Peyer's patch (tissue), 4 donors: Measurements from ENCODE around the gene RASAL2.

Experiments used
- POLR2A ChIP-seq, 2 donors: fragments of 450-650 bp; IDR thresholded peaks; one replicate each; pipeline ENCODE4 v1.5.1; 2017; ENCODE audit warnings: antibody characterized with exemption in 2 of 2, mild to moderate bottlenecking in 2 of 2, moderate library complexity in 2 of 2
- TF ChIP-seq, protein P1 (sequence below), 6 experiments: fragments of 450-650 bp in 4 of 6; fragments of 200-600 bp in 2 of 6; sonication (generic) in 1 of 6; IDR thresholded peaks; one replicate each; pipeline ENCODE4 v1.5.1; 2017 to 2019; ENCODE audit warnings: antibody characterized with exemption in 6 of 6, mild to moderate bottlenecking in 3 of 6, moderate library complexity in 1 of 6

DNA sequence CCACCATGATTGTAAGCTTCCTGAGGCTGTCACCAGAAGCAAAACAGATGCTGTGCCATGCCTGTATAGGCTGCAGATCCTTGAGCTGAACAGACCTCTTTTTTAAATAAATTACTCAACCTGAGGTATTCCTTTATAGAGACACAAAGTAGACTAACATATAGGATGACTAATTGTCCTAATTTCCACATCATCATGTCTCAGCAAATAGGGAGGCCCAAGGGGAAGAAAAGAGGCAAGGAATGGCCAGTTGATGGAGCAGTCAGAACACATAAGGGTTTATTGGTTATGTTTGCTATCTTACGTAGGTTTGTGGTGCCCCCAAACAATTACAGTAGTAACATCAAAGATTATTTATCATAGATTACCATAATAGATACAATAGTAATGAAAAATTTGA lies 126.2 kb downstream of the RASAL2 start:
- no peak for TF ChIP-seq POLR2A (IDR thresholded peaks at IDR 0.05)
- TF ChIP-seq, protein P1, sequence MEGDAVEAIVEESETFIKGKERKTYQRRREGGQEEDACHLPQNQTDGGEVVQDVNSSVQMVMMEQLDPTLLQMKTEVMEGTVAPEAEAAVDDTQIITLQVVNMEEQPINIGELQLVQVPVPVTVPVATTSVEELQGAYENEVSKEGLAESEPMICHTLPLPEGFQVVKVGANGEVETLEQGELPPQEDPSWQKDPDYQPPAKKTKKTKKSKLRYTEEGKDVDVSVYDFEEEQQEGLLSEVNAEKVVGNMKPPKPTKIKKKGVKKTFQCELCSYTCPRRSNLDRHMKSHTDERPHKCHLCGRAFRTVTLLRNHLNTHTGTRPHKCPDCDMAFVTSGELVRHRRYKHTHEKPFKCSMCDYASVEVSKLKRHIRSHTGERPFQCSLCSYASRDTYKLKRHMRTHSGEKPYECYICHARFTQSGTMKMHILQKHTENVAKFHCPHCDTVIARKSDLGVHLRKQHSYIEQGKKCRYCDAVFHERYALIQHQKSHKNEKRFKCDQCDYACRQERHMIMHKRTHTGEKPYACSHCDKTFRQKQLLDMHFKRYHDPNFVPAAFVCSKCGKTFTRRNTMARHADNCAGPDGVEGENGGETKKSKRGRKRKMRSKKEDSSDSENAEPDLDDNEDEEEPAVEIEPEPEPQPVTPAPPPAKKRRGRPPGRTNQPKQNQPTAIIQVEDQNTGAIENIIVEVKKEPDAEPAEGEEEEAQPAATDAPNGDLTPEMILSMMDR (IDR thresholded peaks at IDR 0.05) = no peak
